Panc1 (cell line): Measurements from ENCODE around the gene KCNT1.

Source experiments
- CTCF ChIP-seq: fragments of 450-650 bp; IDR thresholded peaks from 2 replicates; pipeline ENCODE4 v1.5.1; 2017; ENCODE audit warnings: mild to moderate bottlenecking
- POLR2AphosphoS5 ChIP-seq: IDR thresholded peaks from 2 replicates; pipeline ENCODE4 v1.6.1; 2012; ENCODE audit warnings: mild to moderate bottlenecking, low read depth, low read length, moderate library complexity
- REST ChIP-seq, 2 experiments: IDR thresholded peaks; 2 replicates each; pipeline ENCODE4 v1.6.1; 2011 to 2012; ENCODE audit warnings: low read depth in 2 of 2, control low read depth in 1 of 2, low read length in 1 of 2, mild to moderate bottlenecking in 1 of 2, moderate library complexity in 1 of 2; ENCODE audit not compliant: insufficient read depth in 1 of 2
- SIN3A ChIP-seq: IDR thresholded peaks from 2 replicates; pipeline ENCODE4 v1.6.1; 2012; ENCODE audit warnings: low read depth, mild to moderate bottlenecking, low read length, moderate library complexity, borderline replicate concordance; ENCODE audit not compliant: insufficient read depth
- TCF7L2 ChIP-seq: IDR thresholded peaks from 2 replicates; pipeline ENCODE4 v1.6.1; 2011; ENCODE audit warnings: mild to moderate bottlenecking, low read depth, low read length, inconsistent platforms

- no peak for TF ChIP-seq POLR2AphosphoS5
- TF ChIP-seq CTCF, result no peak
- no peak for TF ChIP-seq SIN3A
- no peak for TF ChIP-seq REST (IDR thresholded peaks at IDR 0.05; ENCODE audit: insufficient read depth in 1 of 2, low read depth in 2 of 2, low read length in 1 of 2)
- TF ChIP-seq TCF7L2, result no peak
These were observed 46.7 kb downstream of the KCNT1 start for GRCh38 chr9:135748676-135749075.
